Smooth muscle cell (in vitro differentiated cells): ENCODE data around the gene PEX12. TPM values are rescaled to one million over a fixed set of nuclear protein-coding genes. Genes with fewer than 3 reads are reported as not detected.

Source experiments
- DNase-seq: peaks from one replicate; lab custom pipeline; 2025; ENCODE audit not compliant: unreplicated experiment; lab: John Stamatoyannopoulos, UW
- H2AFZ ChIP-seq: fragments of 200-600 bp; sonication (generic); 2 replicates; pipeline ENCODE4 v1.6.0; 2016; ENCODE audit warnings: antibody characterized with exemption, low read depth, mild to moderate bottlenecking
- H3F3A ChIP-seq: fragments of 200-600 bp; sonication (generic); 2 replicates; pipeline ENCODE4 v1.6.0; 2017; ENCODE audit warnings: antibody characterized with exemption, low read depth
- H3K27ac ChIP-seq: fragments of 200-600 bp; sonication (generic); 2 replicates; pipeline ENCODE4 v1.5.1; 2016; ENCODE audit warnings: low read depth, mild to moderate bottlenecking
- H3K27me3 ChIP-seq: fragments of 200-600 bp; sonication (generic); 2 replicates; pipeline ENCODE4 v1.6.1; 2016; ENCODE audit warnings: low read depth, mild to moderate bottlenecking
- H3K36me3 ChIP-seq: fragments of 200-600 bp; sonication (generic); 2 replicates; pipeline ENCODE4 v1.5.1; 2016; ENCODE audit warnings: low read depth
- H3K4me1 ChIP-seq: fragments of 200-600 bp; sonication (generic); 2 replicates; pipeline ENCODE4 v1.5.1; 2016; ENCODE audit warnings: low read depth
- H3K4me2 ChIP-seq: fragments of 200-600 bp; sonication (generic); 2 replicates; pipeline ENCODE4 v1.6.0; 2016; ENCODE audit warnings: mild to moderate bottlenecking
- H3K4me3 ChIP-seq: fragments of 200-600 bp; sonication (generic); 2 replicates; pipeline ENCODE4 v1.5.1; 2016; ENCODE audit warnings: mild to moderate bottlenecking
- H3K79me2 ChIP-seq: fragments of 200-600 bp; sonication (generic); 2 replicates; pipeline ENCODE4 v1.6.0; 2016; ENCODE audit warnings: low read depth, mild to moderate bottlenecking
- H3K9ac ChIP-seq: fragments of 200-600 bp; sonication (generic); 2 replicates; pipeline ENCODE4 v1.6.0; 2016; ENCODE audit warnings: low read depth
- H3K9me3 ChIP-seq: fragments of 200-600 bp; sonication (generic); replicated peaks from 2 replicates; pipeline ENCODE4 v1.5.1; 2016; ENCODE audit warnings: low read depth
- H4K20me1 ChIP-seq: fragments of 200-600 bp; sonication (generic); 2 replicates; pipeline ENCODE4 v1.6.0; 2016; ENCODE audit warnings: low read depth
- CTCF ChIP-seq: fragments of 200-600 bp; sonication (generic); IDR thresholded peaks from 2 replicates; pipeline ENCODE4 v1.5.1; 2017; ENCODE audit warnings: borderline replicate concordance, mild to moderate bottlenecking, antibody characterized with exemption; ENCODE audit not compliant: insufficient read depth, poor library complexity, severe bottlenecking
- WGBS: methylation state at CpG from one replicate; pipeline ENCODE4 v1.1.7; 2016; ENCODE audit warnings: low lambda C conversion rate; 5-methylcytosine and 5-hydroxymethylcytosine counted together
- polyA plus RNA-seq: library from polyadenylated mRNA; unstranded; fragments of >200 nt; fragmentation: Nextera tagmentation; extraction: Ambion mirVana; gene quantifications from 2 replicates; pipeline ENCODE4 v1.2.1, GENCODE V29; 2016
- total RNA-seq: library from RNA; depleted of rRNA; stranded (reverse); fragments of >200 nt; gene quantifications from 2 replicates; pipeline ENCODE4 v1.2.3, GENCODE V29; 2014

PEX12 gene
- total and polyA plus RNA-seq, 2 experiments from 2014 or later: 2.8 to 8.6 TPM

- Histone ChIP-seq H3K4me3 (no peak within 1 kb of the TSS), H4K20me1 (no peaks in the 10 kb centered on the region), H3K4me2 (no peak within 1 kb of the TSS), H3K9ac (no peak within 1 kb of the TSS), H3K27ac (no peak within 1 kb of the TSS), H3K27me3 (peaks cover 37% of the 10 kb centered on the region), H3K36me3 (no peaks in the 10 kb centered on the region), H3K4me1 (no peaks in the 10 kb centered on the region), H3F3A (no peaks in the 10 kb centered on the region), H3K79me2 (no peaks in the 10 kb centered on the region), H2AFZ (no peak within 1 kb of the TSS), H3K9me3 (no peaks in the 10 kb centered on the region)
- DNase-seq: no peak
- TF ChIP-seq CTCF: no peak
- WGBS: 52% methylated on average over 3 of the region's 3 CpGs
Measured at GRCh38 chr17:35560703-35561102, 17.7 kb downstream of the PEX12 start, which contains the start of gene SLFN14. SLFN14 (minus strand) TSS chr17:35560819; CDS start chr17:35558062, 2,757 bp downstream.

DNA sequence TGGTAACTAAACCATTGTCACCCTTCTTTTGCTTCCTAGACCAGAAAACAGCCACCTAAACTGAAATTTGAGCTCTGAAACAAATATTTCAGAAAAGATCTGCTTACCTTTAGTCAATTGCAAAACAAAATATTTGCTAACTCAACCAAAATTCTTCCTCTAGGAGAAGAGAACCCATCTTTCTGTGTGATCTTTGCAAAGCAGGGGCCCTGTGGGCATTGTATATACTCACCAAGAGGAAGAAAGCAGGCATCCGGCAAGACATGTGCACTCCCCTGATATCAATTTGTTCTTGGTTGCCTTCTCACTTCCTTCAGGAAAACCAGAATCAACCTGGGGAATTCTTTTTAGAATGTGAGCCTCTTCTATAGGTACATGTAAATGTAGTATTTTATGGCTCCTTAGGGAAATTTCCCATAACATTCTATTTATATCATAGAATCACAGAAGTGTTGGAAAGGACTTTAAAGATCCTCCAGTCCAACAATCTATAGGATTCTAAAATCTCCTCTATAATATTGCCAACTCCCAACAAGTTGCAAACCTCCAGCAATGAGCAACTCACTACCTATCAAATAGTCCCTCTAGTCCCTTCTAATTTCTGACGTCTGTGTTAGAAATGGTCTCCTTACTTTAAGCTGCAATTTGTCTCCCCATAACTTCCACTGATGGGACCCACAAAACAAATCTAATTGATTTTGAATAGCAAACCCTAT lies 18.7 kb downstream of the PEX12 start:
- Histone ChIP-seq H3K36me3 (no peaks in the 10 kb centered on the region), H3K4me3 (no peak overlapping the region), H3K79me2 (no peaks in the 10 kb centered on the region), H3F3A (no peaks in the 10 kb centered on the region), H4K20me1 (no peaks in the 10 kb centered on the region), H3K27ac (no peak overlapping the region), H3K4me1 (no peaks in the 10 kb centered on the region), H3K4me2 (no peak overlapping the region), H3K9me3 (no peaks in the 10 kb centered on the region), H3K27me3 (peaks cover 27% of the 10 kb centered on the region), H2AFZ (no peak overlapping the region), H3K9ac (no peak overlapping the region)
- TF ChIP-seq CTCF: no peak
- DNase-seq: no peak
- WGBS: 93% methylated on average over 2 of the region's 2 CpGs

GRCh38 chr17:35557353-35557752 lies 21.0 kb downstream of the PEX12 start:
- 85% methylated on average over 3 of the region's 3 CpGs for WGBS

More at GRCh38 chr17:35557353-35557752, 21.0 kb downstream of the PEX12 start:
- peaks cover 30% of the 10 kb centered on the region for H3K27me3 ChIP-seq
- no peak overlapping the region for H3K4me3 ChIP-seq
- TF ChIP-seq CTCF: no peak
- no peaks in the 10 kb centered on the region for H3K36me3 ChIP-seq
- no peaks in the 10 kb centered on the region for H3F3A ChIP-seq
- no peak overlapping the region for H3K4me2 ChIP-seq
- no peak overlapping the region for H2AFZ ChIP-seq
- no peaks in the 10 kb centered on the region for H3K4me1 ChIP-seq
- H4K20me1 ChIP-seq: no peaks in the 10 kb centered on the region
- no peaks in the 10 kb centered on the region for H3K9me3 ChIP-seq
- H3K27ac ChIP-seq: no peak overlapping the region
- H3K79me2 ChIP-seq: no peaks in the 10 kb centered on the region
- H3K9ac ChIP-seq: no peak overlapping the region
- DNase-seq: no peak
